NB4 (cell line): ENCODE data around the gene STAP1.
"Not testable (repeated sequence)": the region's sequence is repeated elsewhere in the genome, so short reads cannot be mapped to it uniquely, and the experiment has no call there.

Experiments used
- CTCF ChIP-seq: IDR thresholded peaks from one replicate; pipeline ENCODE4 v1.5.1; 2012; ENCODE audit warnings: low read depth, low read length
- MAX ChIP-seq: IDR thresholded peaks from 2 replicates; pipeline ENCODE4 v1.6.1; 2011; ENCODE audit warnings: low read depth, low read length
- MYC ChIP-seq: IDR thresholded peaks from 2 replicates; pipeline ENCODE4 v1.6.1; 2011; ENCODE audit warnings: low read depth, low read length

- TF ChIP-seq CTCF, MAX, MYC: not testable (repeated sequence)
These were observed 78.5 kb downstream of the STAP1 start for GRCh38 chr4:67636978-67637377.
